Measurements from ENCODE around the gene ABCB8. TPM values are rescaled to one million over a fixed set of nuclear protein-coding genes. Genes with fewer than 3 reads are reported as not detected.

Gene ABCB8
- total RNA-seq, 2 donors from 2014 or later = 11.9 to 20.6 TPM

DNA sequence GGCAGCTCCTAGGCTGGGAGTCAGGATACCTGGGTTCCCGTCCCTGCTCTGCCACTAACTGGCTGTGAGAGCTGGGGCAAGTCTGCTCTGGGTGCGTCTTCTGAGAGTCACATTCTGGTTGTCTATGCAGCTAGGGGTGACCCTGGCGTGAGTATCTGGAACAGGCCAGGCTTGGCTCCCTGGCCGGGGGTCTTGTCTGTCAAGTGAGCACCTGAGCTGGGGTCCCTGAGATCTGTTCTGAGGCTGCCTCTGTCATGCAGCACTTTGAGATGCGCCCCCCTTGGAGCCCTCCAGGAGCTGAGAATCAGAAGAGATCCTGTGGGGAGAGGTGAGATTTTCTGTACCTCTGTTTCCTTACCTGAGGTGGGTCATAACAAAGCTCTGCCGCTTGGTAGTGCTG is 65.5 kb downstream of the ABCB8 start:
- Histone ChIP-seq H3K27me3 (no peaks in the 10 kb centered on the region), H3K4me1 (peaks cover 0 to 30% of the 10 kb centered on the region in 2 donors), H3K4me3 (no peak overlapping the region), H3K27ac (no peak overlapping the region), H3K9me3 (no peaks in the 10 kb centered on the region), H3K36me3 (no peaks in the 10 kb centered on the region)
- DNase-seq (ENCODE audit: low spot score) = no peak
- TF ChIP-seq, protein P1, sequence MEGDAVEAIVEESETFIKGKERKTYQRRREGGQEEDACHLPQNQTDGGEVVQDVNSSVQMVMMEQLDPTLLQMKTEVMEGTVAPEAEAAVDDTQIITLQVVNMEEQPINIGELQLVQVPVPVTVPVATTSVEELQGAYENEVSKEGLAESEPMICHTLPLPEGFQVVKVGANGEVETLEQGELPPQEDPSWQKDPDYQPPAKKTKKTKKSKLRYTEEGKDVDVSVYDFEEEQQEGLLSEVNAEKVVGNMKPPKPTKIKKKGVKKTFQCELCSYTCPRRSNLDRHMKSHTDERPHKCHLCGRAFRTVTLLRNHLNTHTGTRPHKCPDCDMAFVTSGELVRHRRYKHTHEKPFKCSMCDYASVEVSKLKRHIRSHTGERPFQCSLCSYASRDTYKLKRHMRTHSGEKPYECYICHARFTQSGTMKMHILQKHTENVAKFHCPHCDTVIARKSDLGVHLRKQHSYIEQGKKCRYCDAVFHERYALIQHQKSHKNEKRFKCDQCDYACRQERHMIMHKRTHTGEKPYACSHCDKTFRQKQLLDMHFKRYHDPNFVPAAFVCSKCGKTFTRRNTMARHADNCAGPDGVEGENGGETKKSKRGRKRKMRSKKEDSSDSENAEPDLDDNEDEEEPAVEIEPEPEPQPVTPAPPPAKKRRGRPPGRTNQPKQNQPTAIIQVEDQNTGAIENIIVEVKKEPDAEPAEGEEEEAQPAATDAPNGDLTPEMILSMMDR (IDR thresholded peaks at IDR 0.05) = no peak

- DNase-seq (ENCODE audit: low spot score) = no peak
- Histone ChIP-seq H3K4me1 (peaks cover 0 to 26% of the 10 kb centered on the region in 2 donors), H3K4me3 (no peak overlapping the region), H3K27me3 (no peaks in the 10 kb centered on the region), H3K9me3 (no peaks in the 10 kb centered on the region), H3K36me3 (no peaks in the 10 kb centered on the region), H3K27ac (no peak overlapping the region)
- TF ChIP-seq, protein P1 (IDR thresholded peaks at IDR 0.05) = no peak
Observed at GRCh38 chr7:151094675-151095074, 66.4 kb downstream of the ABCB8 start.

GRCh38 chr7:151095123-151095797 is 67.0 kb downstream of the ABCB8 start:
- Histone ChIP-seq H3K36me3 (no peaks in the 10 kb centered on the region), H3K4me3 (no peak overlapping the region), H3K9me3 (no peaks in the 10 kb centered on the region), H3K4me1 (peaks cover 0 to 26% of the 10 kb centered on the region in 2 donors), H3K27me3 (no peaks in the 10 kb centered on the region), H3K27ac (no peak overlapping the region)
- no peak for DNase-seq (ENCODE audit: low spot score)
- TF ChIP-seq, protein P1 (IDR thresholded peaks at IDR 0.05) = no peak

GRCh38 chr7:151095828-151096475 is 67.7 kb downstream of the ABCB8 start:
- Histone ChIP-seq H3K36me3 (no peaks in the 10 kb centered on the region), H3K4me1 (peaks cover 0 to 28% of the 10 kb centered on the region in 2 donors), H3K27me3 (no peaks in the 10 kb centered on the region), H3K9me3 (no peaks in the 10 kb centered on the region), H3K27ac (no peak overlapping the region), H3K4me3 (no peak overlapping the region)
- TF ChIP-seq, protein P1 (IDR thresholded peaks at IDR 0.05) = no peak
- DNase-seq (ENCODE audit: low spot score) = no peak

Other genes starting within 250 kb of the ABCB8 start
- 100 to 1,000 TPM; 162 to 227 TPM for gene TMEM176B, start 228.1 kb upstream of the ABCB8 start, total RNA-seq
- gene TMEM176A, start 227.7 kb upstream of the ABCB8 start, total RNA-seq = 100 to 1,000 TPM in 1 of 2 donors, 10 to 100 TPM in 1; 56.3 to 102 TPM
- gene AOC1, start 175.9 kb upstream of the ABCB8 start, total RNA-seq = not detected
- gene KCNH2, start 50.1 kb upstream of the ABCB8 start, total RNA-seq = 100 to 1,000 TPM; 119 to 128 TPM
- 10 to 100 TPM; 14.5 to 78.6 TPM for gene NOS3, start 37.4 kb upstream of the ABCB8 start, total RNA-seq
- gene ATG9B, start 4.0 kb upstream of the ABCB8 start, total RNA-seq = not detected
- gene ASIC3, start 20.1 kb downstream of the ABCB8 start, total RNA-seq = 1 to 10 TPM; 1.1 to 1.2 TPM
- 1 to 10 TPM; 4.4 to 4.9 TPM for gene CDK5, start 29.4 kb downstream of the ABCB8 start, total RNA-seq
- gene SLC4A2, start 31.1 kb downstream of the ABCB8 start, total RNA-seq = 100 to 1,000 TPM in 1 of 2 donors, 10 to 100 TPM in 1; 55.3 to 114 TPM
- 10 to 100 TPM; 85.9 to 96.4 TPM for gene FASTK, start 52.4 kb downstream of the ABCB8 start, total RNA-seq
- gene TMUB1, start 55.0 kb downstream of the ABCB8 start, total RNA-seq = 10 to 100 TPM; 28.0 to 53.6 TPM
- gene AGAP3, start 58.0 kb downstream of the ABCB8 start, total RNA-seq = 10 to 100 TPM; 29.8 to 42.1 TPM
- not detected for gene GBX1, start 139.2 kb downstream of the ABCB8 start, total RNA-seq
- gene ASB10, start 158.8 kb downstream of the ABCB8 start, total RNA-seq = 10 to 100 TPM in 1 of 2 donors, 1 to 10 TPM in 1; 4.0 to 11.6 TPM
- gene H2BK1, start 182.0 kb downstream of the ABCB8 start, total RNA-seq = not detected
- gene ABCF2, start 198.8 kb downstream of the ABCB8 start, total RNA-seq = 10 to 100 TPM; 29.7 to 38.6 TPM
- gene CHPF2, start 204.0 kb downstream of the ABCB8 start, total RNA-seq = 10 to 100 TPM; 24.7 to 38.1 TPM
- 100 to 1,000 TPM in 1 of 2 donors, 10 to 100 TPM in 1; 81.5 to 125 TPM for gene SMARCD3, start 220.2 kb downstream of the ABCB8 start, total RNA-seq